NB4 (cell line): ENCODE data around the gene SLC35B4.

Source experiments
- MYC ChIP-seq: IDR thresholded peaks from 2 replicates; pipeline ENCODE4 v1.6.1; 2011; ENCODE audit warnings: low read depth, low read length
- TF ChIP-seq, protein P1 (sequence below): IDR thresholded peaks from one replicate; pipeline ENCODE4 v1.5.1; 2012; ENCODE audit warnings: low read depth, low read length

- no peak for TF ChIP-seq MYC
- TF ChIP-seq, protein P1, sequence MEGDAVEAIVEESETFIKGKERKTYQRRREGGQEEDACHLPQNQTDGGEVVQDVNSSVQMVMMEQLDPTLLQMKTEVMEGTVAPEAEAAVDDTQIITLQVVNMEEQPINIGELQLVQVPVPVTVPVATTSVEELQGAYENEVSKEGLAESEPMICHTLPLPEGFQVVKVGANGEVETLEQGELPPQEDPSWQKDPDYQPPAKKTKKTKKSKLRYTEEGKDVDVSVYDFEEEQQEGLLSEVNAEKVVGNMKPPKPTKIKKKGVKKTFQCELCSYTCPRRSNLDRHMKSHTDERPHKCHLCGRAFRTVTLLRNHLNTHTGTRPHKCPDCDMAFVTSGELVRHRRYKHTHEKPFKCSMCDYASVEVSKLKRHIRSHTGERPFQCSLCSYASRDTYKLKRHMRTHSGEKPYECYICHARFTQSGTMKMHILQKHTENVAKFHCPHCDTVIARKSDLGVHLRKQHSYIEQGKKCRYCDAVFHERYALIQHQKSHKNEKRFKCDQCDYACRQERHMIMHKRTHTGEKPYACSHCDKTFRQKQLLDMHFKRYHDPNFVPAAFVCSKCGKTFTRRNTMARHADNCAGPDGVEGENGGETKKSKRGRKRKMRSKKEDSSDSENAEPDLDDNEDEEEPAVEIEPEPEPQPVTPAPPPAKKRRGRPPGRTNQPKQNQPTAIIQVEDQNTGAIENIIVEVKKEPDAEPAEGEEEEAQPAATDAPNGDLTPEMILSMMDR: no peak
These were observed 26.4 kb upstream of the SLC35B4 start for GRCh38 chr7:134343136-134343535.
